Measurements from ENCODE around the gene TNFRSF17. TPM values are rescaled to one million over a fixed set of nuclear protein-coding genes. Genes with fewer than 3 reads are reported as not detected.
"Not testable (repeated sequence)": the region's sequence is repeated elsewhere in the genome, so short reads cannot be mapped to it uniquely, and the experiment has no call there.

TNFRSF17 gene
- total and polyA plus RNA-seq, 2 donors: not detected

DNA sequence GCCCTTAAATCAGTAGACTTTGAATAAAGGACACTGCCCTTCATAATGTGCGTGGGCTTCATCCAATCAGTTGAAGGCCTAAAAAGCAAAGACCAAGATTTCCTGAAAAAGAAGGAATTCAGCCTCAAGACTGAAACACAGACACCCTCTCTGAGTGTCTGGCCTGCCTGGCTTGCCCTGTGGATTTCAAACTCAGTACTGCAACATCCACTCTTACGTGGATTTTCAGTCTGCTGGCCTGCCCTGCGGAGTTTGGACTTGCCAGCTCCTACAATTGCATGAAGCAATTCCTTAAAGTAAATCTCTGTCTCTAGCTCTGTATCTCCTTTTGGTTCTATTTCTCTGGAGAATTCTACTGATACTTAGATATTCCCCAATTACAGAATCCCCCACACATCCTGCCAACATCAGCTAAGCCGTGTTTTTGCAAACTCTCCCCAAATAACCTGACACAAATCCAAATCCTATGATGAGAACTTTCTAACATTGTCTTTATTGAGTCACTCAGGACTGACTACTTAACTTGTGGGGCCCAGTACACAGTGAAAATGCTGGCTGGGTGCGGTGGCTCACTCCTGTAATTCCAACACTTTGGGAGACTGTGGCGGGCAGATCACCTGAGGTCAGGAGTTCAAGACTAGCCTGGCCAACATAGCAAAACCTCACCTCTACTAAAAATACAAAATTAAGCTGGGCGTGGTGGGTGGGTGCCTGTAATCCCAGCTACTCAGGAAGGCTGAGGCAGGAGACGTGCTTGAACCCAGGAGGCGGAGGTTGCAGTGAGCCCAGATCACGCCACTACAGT lies 7.2 kb upstream of the TNFRSF17 start:
- H3K4me1 ChIP-seq (ENCODE audit: insufficient read depth): no peaks in the 10 kb centered on the region
- H3K27ac ChIP-seq (ENCODE audit: low read depth): no peak overlapping the region
- WGBS: 87% methylated on average over 10 of the region's 10 CpGs
- no peak for DNase-seq (ENCODE audit: extremely low spot score)
- no peaks in the 10 kb centered on the region for H3K36me3 ChIP-seq (ENCODE audit: insufficient read depth)
- H3K4me3 ChIP-seq (ENCODE audit: low read depth, low read length): no peak overlapping the region

DNA sequence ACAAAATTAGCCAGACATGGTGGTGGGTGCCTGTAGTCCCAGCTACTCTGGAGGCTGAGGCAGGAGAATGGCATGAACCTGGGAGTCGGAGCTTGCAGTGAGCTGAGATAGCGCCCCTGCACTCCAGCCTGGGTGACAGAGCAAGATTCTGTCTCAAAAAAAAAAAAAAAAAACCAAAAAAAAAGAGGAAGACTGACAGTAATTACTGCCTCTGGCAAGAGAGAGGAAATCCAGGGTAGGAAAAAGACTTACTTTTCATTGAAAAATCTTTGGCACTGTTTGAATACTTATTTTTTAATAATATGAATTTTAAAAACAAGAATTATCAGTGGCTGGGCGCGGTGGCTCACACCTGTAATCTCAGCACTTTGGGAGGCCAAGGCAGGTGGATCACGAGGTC lies 2.6 kb upstream of the TNFRSF17 start:
- H3K36me3 ChIP-seq (ENCODE audit: insufficient read depth); H3K27ac ChIP-seq (ENCODE audit: low read depth); DNase-seq (ENCODE audit: extremely low spot score); H3K4me3 ChIP-seq (ENCODE audit: low read depth, low read length); H3K4me1 ChIP-seq (ENCODE audit: insufficient read depth): not testable (repeated sequence)
- 87% methylated on average over 5 of the region's 5 CpGs for WGBS

DNA sequence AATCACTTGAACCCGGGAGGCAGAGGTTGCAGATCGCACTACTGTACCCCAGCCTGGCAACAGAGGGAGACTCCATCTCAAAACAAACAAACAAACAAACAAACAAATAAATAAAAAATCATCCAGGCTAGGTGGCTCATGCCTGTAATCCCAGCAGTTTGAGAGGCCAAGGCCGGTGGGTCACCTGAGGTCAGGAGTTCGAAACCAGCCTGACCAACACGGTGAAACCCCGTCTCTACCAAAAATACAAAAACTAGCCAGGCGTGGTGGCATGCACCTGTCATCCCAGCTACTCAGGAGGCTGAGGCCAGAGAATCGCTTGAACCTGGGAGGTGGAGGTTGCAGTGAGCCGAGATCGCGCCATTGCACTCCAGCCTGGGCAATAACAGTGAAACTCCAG lies 2.0 kb upstream of the TNFRSF17 start:
- not testable (repeated sequence) for H3K27ac ChIP-seq (ENCODE audit: low read depth); H3K4me1 ChIP-seq (ENCODE audit: insufficient read depth); H3K36me3 ChIP-seq (ENCODE audit: insufficient read depth); DNase-seq (ENCODE audit: extremely low spot score); H3K4me3 ChIP-seq (ENCODE audit: low read depth, low read length)
- WGBS: 92% methylated on average over 11 of the region's 11 CpGs

DNA sequence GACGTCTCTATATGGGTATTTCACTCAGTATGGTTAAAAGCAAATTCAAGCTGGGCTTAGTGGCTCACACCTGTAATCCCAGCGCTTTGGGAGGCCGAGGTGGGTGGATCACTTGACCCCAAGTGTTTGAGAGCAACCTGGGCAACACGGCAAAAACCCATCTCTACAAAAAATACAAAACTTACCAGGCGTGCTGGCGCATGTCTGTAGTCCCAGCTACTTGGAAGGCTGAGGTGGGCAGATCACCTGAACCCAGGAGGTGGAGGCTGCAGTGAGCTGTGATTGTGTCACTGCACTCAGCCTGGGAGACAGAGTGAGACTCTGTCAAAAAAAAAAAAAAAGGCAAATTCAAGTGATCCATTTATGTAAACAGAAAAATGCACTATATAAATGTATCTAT lies 1.3 kb upstream of the TNFRSF17 start:
- Histone ChIP-seq H3K4me3 (ENCODE audit: low read depth, low read length) (no peak overlapping the region), H3K4me1 (ENCODE audit: insufficient read depth) (no peaks in the 10 kb centered on the region), H3K36me3 (ENCODE audit: insufficient read depth) (no peaks in the 10 kb centered on the region), H3K27ac (ENCODE audit: low read depth) (no peak overlapping the region)
- DNase-seq (ENCODE audit: extremely low spot score): no peak
- 86% methylated on average over 6 of the region's 6 CpGs for WGBS

DNA sequence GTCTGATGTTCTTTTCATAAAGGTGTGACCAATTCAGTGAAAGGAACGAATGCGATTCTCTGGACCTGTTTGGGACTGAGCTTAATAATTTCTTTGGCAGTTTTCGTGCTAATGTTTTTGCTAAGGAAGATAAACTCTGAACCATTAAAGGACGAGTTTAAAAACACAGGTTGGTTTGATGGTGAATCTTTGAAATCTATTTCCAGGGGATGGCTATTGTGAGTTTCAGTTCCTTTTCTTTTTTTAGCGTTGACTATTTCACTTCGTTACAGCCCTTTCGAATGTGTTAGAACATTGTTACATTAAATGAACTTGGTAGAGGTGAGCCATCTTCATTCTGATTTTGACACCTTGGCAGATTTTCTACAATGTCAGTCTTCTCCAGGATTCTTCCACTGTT lies 1.2 kb downstream of the TNFRSF17 start:
- H3K27ac ChIP-seq (ENCODE audit: low read depth): no peak overlapping the region
- H3K4me1 ChIP-seq (ENCODE audit: insufficient read depth): no peaks in the 10 kb centered on the region
- DNase-seq (ENCODE audit: extremely low spot score): no peak
- no peaks in the 10 kb centered on the region for H3K36me3 ChIP-seq (ENCODE audit: insufficient read depth)
- no peak overlapping the region for H3K4me3 ChIP-seq (ENCODE audit: low read depth, low read length)
- WGBS: 87% methylated on average over 7 of the region's 7 CpGs

DNA sequence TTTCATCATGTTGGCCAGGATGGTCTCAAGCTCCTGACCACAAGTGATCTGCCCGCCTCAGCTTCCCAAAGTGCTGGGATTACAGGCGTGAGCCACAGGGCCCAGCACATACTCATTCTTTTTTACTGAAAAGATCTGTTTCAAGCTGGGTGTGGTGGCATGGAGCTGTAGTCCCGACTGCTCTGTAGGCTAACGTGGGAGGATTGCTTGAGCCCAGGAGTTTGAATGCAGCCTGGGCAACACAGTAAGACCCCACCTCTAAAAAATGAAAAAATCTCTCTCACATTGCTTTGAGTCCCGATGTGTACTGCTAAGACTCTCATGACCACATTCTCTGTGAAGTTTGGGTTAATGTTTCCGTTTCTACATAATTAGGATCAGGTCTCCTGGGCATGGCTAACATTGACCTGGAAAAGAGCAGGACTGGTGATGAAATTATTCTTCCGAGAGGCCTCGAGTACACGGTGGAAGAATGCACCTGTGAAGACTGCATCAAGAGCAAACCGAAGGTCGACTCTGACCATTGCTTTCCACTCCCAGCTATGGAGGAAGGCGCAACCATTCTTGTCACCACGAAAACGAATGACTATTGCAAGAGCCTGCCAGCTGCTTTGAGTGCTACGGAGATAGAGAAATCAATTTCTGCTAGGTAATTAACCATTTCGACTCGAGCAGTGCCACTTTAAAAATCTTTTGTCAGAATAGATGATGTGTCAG lies 2.3 kb downstream of the TNFRSF17 start:
- 89% methylated on average over 17 of the region's 17 CpGs for WGBS
- no peaks in the 10 kb centered on the region for H3K4me1 ChIP-seq (ENCODE audit: insufficient read depth)
- H3K27ac ChIP-seq (ENCODE audit: low read depth): no peak overlapping the region
- DNase-seq (ENCODE audit: extremely low spot score): no peak
- no peak overlapping the region for H3K4me3 ChIP-seq (ENCODE audit: low read depth, low read length)
- H3K36me3 ChIP-seq (ENCODE audit: insufficient read depth): no peaks in the 10 kb centered on the region

DNA sequence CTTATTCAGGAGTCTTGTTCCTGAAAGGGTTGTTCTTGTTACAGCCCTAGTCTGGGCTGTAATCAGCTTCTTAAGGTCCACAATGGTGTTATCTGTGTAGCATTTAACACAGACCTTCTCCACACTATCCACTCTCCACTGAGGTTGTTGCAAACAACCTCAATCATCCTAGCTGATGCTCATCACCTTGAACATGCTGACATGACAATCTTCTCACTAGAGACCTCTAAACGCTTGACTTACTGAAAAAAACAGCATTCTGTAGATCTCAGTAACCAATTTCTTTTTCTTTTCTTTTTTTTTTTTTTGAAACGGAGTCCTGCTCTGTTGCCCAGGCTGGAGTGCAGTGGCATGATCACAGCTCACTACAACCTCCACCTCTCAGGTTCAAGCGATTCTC lies 3.6 kb downstream of the TNFRSF17 start:
- Histone ChIP-seq H3K36me3 (ENCODE audit: insufficient read depth) (no peaks in the 10 kb centered on the region), H3K27ac (ENCODE audit: low read depth) (no peak overlapping the region), H3K4me1 (ENCODE audit: insufficient read depth) (no peaks in the 10 kb centered on the region), H3K4me3 (ENCODE audit: low read depth, low read length) (no peak overlapping the region)
- 87% methylated on average over 3 of the region's 3 CpGs for WGBS
- DNase-seq (ENCODE audit: extremely low spot score): no peak

DNA sequence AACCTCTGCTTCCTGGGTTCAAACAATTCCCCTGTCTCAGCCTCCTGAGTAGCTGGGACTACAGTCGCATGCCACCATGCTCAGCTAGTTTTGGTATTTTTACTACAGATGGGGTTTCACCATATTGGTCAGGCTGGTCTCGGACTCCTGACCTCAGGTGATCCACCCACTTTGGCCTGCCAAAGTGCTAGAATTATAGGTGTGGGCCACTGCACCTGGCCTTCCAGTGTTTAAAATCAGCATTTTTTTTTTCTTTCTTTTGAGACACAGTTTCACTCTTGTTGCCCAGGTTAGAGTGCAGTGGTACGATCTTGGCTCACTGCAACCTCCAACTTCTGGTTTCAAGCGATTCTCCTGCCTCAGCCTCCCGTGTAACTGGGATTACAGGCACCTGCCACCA lies 5.3 kb downstream of the TNFRSF17 start:
- WGBS: 95% methylated on average over 5 of the region's 5 CpGs
- H3K36me3 ChIP-seq (ENCODE audit: insufficient read depth); H3K4me1 ChIP-seq (ENCODE audit: insufficient read depth); DNase-seq (ENCODE audit: extremely low spot score); H3K27ac ChIP-seq (ENCODE audit: low read depth); H3K4me3 ChIP-seq (ENCODE audit: low read depth, low read length): not testable (repeated sequence)

DNA sequence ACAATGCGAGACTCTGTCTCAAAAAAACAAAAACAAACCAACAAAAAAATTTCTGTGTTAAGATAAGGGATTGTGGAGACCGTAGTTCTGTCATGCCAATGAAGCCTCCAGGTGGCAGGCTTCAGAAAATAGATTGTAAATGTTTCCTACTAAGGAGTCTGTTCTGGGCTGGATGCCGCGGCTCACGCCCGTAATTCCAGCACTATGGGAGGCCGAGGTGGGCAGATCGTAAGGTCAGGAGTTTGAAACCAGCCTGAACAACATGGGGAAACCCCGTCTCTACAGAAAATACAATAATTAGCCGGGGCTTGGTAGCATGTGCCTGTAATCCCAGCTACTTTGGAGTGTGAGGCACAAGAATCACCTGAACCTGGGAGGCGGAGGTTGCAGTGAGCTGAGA lies 7.1 kb downstream of the TNFRSF17 start:
- Histone ChIP-seq H3K27ac (ENCODE audit: low read depth) (no peak overlapping the region), H3K36me3 (ENCODE audit: insufficient read depth) (no peaks in the 10 kb centered on the region), H3K4me1 (ENCODE audit: insufficient read depth) (peaks cover 2% of the 10 kb centered on the region), H3K4me3 (ENCODE audit: low read depth, low read length) (no peak overlapping the region)
- no peak for DNase-seq (ENCODE audit: extremely low spot score)
- WGBS: 49% methylated on average over 11 of the region's 11 CpGs

DNA sequence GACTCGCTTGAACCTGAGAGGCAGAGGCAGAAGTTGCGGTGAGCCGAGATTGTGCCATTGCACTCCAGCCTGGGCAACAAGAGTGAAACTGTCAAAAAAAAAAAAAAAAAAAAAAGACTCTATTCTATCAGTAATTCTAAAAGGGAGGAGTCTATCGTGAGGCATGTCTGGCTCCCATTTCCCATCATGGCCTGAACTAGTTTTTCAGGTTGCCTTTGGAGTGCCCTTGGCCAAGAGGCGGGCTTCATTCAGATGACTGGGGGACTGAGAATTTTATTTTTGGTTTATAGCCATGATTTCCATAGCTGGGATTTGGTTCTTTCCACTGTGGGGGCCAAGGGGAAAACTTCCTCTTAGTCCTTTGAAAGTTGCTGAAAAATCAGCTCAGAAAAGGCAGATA lies 8.1 kb downstream of the TNFRSF17 start:
- Histone ChIP-seq H3K27ac (ENCODE audit: low read depth) (no peak overlapping the region), H3K4me1 (ENCODE audit: insufficient read depth) (peaks cover 2% of the 10 kb centered on the region), H3K4me3 (ENCODE audit: low read depth, low read length) (no peak overlapping the region), H3K36me3 (ENCODE audit: insufficient read depth) (no peaks in the 10 kb centered on the region)
- WGBS: 92% methylated on average over 5 of the region's 5 CpGs
- DNase-seq (ENCODE audit: extremely low spot score): no peak

DNA sequence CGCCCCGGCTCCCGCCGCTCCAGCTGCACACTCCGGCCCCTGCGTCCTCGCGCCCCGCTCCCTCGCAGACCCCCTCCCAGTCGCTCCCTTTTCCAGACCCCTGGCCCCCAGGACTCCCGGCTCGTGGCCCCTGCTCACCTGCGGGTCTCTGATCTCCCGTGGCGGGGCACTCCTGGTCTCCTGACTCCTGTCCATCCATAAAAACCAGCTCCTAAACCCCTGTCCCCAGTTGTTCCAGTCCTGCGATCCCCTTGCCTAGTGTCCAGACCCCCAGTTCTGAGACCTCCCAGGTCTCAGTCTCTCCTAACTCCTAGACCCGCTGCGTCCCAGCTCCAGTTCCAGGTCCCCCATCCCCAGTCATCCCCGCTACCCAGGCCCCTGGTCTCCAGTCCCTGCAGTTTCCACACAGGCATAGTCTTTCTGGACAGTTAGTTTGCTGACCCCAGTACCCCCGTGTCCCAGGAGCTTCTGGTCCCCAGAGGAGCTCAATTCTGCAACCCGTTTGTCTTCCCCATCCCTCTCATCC lies 11.9 kb downstream of the TNFRSF17 start:
- whole genome bisulfite sequencing: under 1% methylated on average over 22 of the region's 22 CpGs
- peak overlapping the region; percentile 93 for H3K4me3 ChIP-seq (ENCODE audit: low read depth, low read length)
- peaks cover 2% of the 10 kb centered on the region for H3K4me1 ChIP-seq (ENCODE audit: insufficient read depth)
- no peaks in the 10 kb centered on the region for H3K36me3 ChIP-seq (ENCODE audit: insufficient read depth)
- no peak for DNase-seq (ENCODE audit: extremely low spot score)
- H3K27ac ChIP-seq (ENCODE audit: low read depth): peak overlapping the region; percentile 70

DNA sequence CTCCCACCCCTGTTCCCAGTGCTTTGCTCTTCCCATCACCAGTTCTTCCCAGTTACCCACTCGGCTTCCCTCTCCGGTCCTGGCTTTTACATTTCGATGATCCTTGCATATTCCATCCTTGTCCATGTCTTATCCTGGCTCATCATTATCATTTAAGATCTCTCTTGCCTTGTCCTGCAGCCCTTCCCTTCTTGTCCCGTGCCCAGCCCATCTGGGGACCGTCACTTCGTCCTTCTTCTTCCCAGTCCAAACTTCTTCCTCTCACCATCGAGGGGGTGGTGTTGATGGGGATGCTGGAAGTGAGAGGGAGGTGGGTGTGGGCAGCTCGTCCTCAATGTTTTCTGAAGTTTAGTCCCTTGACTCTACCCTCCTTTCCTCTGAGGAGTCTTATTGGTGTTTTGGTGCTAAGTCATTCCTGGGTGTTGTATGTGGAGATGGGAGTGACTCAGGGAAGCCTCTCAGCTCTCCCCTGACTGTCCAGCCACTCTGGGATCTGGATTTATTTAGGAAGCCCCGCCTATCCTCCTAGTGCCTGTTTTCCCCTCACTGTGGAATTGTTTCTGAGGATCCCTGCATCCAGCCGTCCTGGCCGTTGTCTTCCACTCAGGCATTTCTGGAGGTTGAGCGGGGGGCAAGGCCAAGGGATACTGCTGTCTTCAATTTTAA lies 12.5 kb downstream of the TNFRSF17 start:
- H3K27ac ChIP-seq (ENCODE audit: low read depth): peak overlapping the region; percentile 70
- no peak for DNase-seq (ENCODE audit: extremely low spot score)
- peak overlapping the region; percentile 93 for H3K4me3 ChIP-seq (ENCODE audit: low read depth, low read length)
- WGBS: 15% methylated on average over 12 of the region's 12 CpGs
- H3K36me3 ChIP-seq (ENCODE audit: insufficient read depth): no peaks in the 10 kb centered on the region
- peaks cover 2% of the 10 kb centered on the region for H3K4me1 ChIP-seq (ENCODE audit: insufficient read depth)

DNA sequence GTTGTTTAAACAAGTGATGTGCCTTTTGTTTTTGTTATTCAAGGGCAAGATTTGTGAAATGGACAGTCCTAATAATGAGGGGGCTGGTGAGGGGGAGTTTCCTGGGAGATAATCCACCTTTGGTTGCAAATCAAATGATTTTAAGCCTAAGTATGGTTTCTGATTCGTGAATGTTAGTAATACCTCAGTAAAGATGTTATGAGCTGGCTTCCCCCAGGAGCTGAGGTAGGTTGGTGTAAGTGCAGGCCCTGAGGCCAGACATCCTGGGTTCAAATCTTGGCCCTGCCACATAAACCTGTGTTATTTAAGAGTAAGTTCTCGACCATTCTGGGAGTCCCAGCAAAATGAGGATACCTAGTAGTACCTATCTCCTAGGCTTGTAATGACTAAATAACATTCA lies 13.1 kb downstream of the TNFRSF17 start:
- H3K36me3 ChIP-seq (ENCODE audit: insufficient read depth): no peaks in the 10 kb centered on the region
- no peak overlapping the region for H3K4me3 ChIP-seq (ENCODE audit: low read depth, low read length)
- DNase-seq (ENCODE audit: extremely low spot score): no peak
- peaks cover 2% of the 10 kb centered on the region for H3K4me1 ChIP-seq (ENCODE audit: insufficient read depth)
- 66% methylated on average over 2 of the region's 2 CpGs for WGBS
- no peak overlapping the region for H3K27ac ChIP-seq (ENCODE audit: low read depth)
